NCI-H128 (cell line): Measurements from ENCODE around the gene RNF213.
"Not testable (repeated sequence)": the region's sequence is repeated elsewhere in the genome, so short reads cannot be mapped to it uniquely, and the experiment has no call there.

ENCODE experiments used
- DNase-seq: peaks from one replicate; lab custom pipeline; 2025; ENCODE audit not compliant: unreplicated experiment; lab: John Stamatoyannopoulos, UW

The RNF213 gene

GRCh38 chr17:80316927-80317705 is 56.5 kb downstream of the RNF213 start:
- DNase-seq: no peak

- no peak for DNase-seq
Observed at GRCh38 chr17:80317706-80317980, 57.0 kb downstream of the RNF213 start.

- no peak for DNase-seq
Observed at GRCh38 chr17:80318166-80318565, 57.5 kb downstream of the RNF213 start.

- DNase-seq: no peak
Observed at GRCh38 chr17:80319262-80319998, 58.8 kb downstream of the RNF213 start.

DNA sequence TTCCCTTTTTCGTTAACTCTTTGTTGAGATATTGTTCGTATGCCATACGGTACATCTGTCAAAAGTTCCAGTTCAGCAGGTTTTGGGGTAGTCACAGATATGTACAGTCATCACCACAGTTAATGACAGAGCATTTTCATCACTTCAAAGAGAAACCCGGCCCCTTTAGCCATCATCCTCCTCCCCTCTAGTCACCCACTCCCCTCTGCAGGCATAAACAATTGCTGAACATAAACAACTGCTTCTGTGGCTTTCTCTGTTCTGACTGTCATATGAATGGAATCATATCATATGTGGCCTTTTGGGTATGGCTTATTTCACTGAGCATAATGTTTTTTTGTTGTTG is 59.3 kb downstream of the RNF213 start:
- DNase-seq: no peak

DNA sequence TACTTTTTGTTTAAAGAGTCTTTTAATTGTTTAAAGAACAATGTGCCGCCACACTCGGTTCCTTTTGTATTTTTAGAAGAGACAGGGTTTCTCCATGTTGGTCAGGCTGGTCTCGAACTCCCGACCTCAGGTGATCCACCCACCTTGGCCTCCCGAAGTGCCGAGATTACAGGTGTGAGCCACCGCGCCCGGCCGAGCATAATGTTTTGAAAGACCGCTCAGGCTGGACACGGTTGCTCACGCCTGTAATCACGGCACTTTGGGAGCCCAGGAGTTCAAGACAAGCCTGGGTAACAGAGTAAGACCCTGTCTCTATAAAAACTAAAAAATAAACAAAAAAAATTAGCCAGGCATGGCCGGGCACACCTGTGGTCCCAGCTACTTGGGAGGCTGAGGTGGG is 59.8 kb downstream of the RNF213 start:
- no peak for DNase-seq

- no peak for DNase-seq
Observed at GRCh38 chr17:80322864-80323263, 62.2 kb downstream of the RNF213 start.

DNA sequence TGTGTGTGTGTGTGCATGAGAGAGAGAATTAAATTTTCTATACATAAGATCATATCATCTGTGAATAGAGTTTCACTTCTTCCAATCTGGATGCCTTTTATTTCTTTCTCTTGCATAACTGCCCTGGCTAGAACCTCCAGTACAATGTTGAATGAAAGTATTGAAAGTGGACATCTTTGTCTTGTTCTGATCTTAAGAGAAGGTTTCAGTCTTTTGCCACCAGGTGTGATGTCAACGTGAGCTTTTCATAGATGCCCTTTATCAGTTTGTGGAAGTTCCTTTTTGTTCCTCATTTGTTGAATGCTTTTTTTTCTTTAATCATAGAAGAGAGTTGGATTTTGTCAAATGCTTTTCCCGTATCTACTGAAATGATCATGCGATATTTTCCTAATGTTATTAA is 63.3 kb downstream of the RNF213 start:
- no peak for DNase-seq

GRCh38 chr17:80327518-80327917 is 66.9 kb downstream of the RNF213 start:
- DNase-seq: no peak

- no peak for DNase-seq
Observed at GRCh38 chr17:80328634-80329380, 68.2 kb downstream of the RNF213 start.

GRCh38 chr17:80329421-80329820 is 68.8 kb downstream of the RNF213 start:
- not testable (repeated sequence) for DNase-seq

DNA sequence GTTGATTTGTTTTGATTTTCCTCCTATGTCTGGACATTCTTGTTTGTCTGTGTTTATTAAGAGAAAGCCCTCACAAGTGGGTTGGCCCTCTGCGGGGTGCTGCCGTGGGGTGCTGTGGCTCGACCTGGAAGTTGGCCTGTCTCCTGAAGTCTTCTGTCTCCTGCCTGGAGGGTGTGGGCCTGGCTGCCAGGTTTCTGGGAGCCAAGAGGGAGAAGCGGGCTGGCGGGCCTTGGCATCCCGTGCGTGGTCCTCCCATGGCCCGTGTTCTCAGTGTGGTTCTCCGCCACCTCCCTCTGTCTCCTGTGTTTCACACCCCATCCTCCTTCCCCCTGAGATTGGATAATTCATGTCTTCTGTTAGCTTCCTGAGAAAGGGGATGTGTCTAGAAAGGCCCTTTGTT is 69.6 kb downstream of the RNF213 start:
- DNase-seq: no peak

DNA sequence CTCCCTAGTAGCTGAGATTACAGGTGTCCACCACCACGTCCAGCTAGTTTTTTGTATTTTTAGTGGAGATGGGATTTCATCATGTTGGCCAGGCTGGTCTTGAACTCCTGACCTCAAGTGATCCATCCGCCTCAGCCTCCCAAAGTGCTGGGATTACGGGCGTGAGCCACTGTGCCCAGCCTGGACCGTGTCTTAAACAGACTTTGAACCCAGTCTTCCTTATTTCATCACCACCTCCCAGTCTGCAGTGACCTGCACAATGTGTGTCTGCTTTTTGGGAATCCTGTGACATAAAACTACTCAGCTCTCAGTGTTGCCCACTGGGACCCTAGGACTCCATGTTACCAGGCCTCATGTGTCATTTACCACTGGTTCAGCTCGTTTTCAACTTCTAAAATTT is 70.3 kb downstream of the RNF213 start:
- DNase-seq: not testable (repeated sequence)

- no peak for DNase-seq
Observed at GRCh38 chr17:80331820-80332219, 71.2 kb downstream of the RNF213 start.

DNA sequence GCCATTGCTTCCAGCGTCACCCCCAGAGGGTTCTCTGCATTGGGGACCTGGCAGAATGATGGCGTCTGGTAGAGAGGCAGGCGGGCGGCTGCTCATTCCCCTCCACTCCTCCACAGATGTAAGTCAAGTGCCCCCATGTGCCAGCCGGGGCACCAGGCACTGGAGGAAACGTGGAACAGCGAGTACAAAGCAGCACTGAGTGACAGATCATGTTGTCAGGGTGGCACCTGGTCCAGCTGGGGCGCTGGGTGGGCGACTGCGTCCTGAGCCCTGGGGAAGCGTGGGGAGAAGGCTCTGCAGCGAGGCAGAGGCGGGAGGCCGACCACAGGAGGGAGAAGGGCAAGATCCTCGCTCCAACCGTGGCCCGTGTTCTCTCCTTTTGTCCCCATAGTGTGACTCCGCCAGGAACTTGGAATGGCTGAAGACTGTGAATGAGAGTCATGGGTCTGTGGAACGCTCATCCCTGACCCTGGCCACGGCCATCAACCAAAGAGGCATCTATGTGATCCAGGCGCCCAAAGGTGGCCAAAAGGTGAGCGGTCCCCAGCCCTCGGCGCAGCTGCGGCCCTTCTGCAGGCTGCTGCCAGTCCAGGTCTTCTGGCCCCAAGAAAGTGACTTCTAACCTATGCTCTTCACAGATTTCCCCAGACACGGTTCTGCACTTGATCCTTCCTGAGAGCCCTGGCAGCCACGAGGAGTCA is 76.7 kb downstream of the RNF213 start:
- no peak for DNase-seq

DNA sequence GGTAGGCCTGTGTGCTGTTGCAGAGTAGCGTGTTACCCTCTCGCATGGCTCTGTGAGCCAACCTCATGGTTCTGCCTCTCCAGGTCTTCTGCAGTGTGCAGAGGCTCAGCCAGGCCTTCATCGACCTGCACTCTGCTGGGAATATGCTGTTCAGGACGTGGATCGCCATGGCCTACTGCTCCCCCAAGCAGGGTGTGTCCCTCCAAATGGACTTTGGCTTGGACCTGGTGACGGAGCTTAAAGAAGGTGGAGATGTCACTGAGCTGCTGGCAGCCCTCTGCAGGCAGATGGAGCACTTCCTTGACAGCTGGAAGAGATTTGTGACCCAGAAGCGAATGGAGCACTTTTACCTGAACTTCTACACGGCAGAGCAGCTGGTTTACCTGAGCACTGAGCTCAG is 78.5 kb downstream of the RNF213 start:
- no peak for DNase-seq

GRCh38 chr17:80339731-80340456 is 79.2 kb downstream of the RNF213 start:
- DNase-seq: no peak

- no peak for DNase-seq
Observed at GRCh38 chr17:80345321-80345720, 84.7 kb downstream of the RNF213 start.

- DNase-seq: no peak
Observed at GRCh38 chr17:80345841-80346497, 85.3 kb downstream of the RNF213 start.

DNA sequence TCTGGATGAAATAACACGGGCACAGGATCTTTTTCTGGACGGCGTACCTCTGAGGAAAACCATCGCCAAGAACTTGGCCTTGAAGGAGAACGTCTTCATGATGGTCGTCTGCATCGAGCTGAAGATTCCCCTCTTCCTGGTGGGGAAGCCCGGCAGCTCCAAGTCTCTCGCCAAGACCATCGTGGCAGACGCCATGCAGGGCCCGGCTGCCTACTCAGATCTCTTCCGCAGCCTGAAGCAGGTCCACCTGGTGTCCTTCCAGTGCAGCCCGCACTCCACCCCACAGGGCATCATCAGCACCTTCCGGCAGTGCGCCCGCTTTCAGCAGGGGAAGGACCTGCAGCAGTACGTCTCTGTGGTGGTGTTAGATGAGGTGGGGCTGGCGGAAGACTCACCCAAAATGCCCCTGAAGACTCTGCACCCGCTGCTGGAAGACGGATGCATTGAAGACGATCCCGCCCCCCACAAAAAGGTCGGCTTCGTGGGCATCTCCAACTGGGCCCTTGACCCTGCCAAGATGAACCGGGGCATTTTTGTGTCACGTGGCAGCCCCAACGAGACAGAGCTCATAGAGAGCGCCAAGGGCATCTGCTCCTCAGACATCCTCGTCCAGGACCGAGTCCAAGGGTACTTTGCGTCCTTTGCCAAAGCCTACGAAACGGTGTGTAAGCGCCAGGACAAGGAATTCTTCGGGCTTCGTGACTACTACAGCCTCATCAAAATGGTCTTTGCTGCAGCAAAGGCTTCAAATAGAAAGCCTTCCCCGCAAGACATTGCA is 86.0 kb downstream of the RNF213 start:
- no peak for DNase-seq
